HG03457 (cell line): ENCODE measurements around the gene ARMC3.
"Not testable (repeated sequence)": the region's sequence is repeated elsewhere in the genome, so short reads cannot be mapped to it uniquely, and the experiment has no call there.

Source experiments
- ATAC-seq: cut with Tn5 transposase; IDR thresholded peaks from one replicate; pipeline ENCODE4 v1.9.1; 2021; ENCODE audit warnings: moderate number of reproducible peaks; ENCODE audit not compliant: unreplicated experiment

ARMC3 gene

GRCh38 chr10:23070092-23070912, 142.4 kb downstream of the ARMC3 start:
- ATAC-seq = not testable (repeated sequence)

GRCh38 chr10:23070913-23071218, 143.0 kb downstream of the ARMC3 start:
- ATAC-seq = no peak

- ATAC-seq = not testable (repeated sequence)
These were observed 144.7 kb downstream of the ARMC3 start for GRCh38 chr10:23072593-23072992.

GRCh38 chr10:23073527-23073926, 145.7 kb downstream of the ARMC3 start:
- no peak for ATAC-seq

- no peak for ATAC-seq
These were observed 147.8 kb downstream of the ARMC3 start for GRCh38 chr10:23075672-23076071.

GRCh38 chr10:23078114-23078513, 150.3 kb downstream of the ARMC3 start:
- ATAC-seq = no peak

- ATAC-seq = no peak
These were observed 151.8 kb downstream of the ARMC3 start for GRCh38 chr10:23079700-23080099.

- no peak for ATAC-seq
These were observed 152.4 kb downstream of the ARMC3 start for GRCh38 chr10:23080262-23080661.

- no peak for ATAC-seq
These were observed 153.4 kb downstream of the ARMC3 start for GRCh38 chr10:23081221-23081750.

- ATAC-seq = no peak
These were observed 154.0 kb downstream of the ARMC3 start for GRCh38 chr10:23081891-23082290.
